Globus pallidus (tissue), 1 donor: ENCODE data around the gene MGA.

Source experiments
- DNase-seq: peaks from one replicate; pipeline ENCODE4 v3.0.0-alpha.2; 2015; ENCODE audit warnings: low spot score

The MGA gene

GRCh38 chr15:41660235-41661077 lies at the start of gene MGA:
Gene MGA (plus strand): TSS chr15:41660405.
- DNase-seq, result peak; percentile 81

DNA sequence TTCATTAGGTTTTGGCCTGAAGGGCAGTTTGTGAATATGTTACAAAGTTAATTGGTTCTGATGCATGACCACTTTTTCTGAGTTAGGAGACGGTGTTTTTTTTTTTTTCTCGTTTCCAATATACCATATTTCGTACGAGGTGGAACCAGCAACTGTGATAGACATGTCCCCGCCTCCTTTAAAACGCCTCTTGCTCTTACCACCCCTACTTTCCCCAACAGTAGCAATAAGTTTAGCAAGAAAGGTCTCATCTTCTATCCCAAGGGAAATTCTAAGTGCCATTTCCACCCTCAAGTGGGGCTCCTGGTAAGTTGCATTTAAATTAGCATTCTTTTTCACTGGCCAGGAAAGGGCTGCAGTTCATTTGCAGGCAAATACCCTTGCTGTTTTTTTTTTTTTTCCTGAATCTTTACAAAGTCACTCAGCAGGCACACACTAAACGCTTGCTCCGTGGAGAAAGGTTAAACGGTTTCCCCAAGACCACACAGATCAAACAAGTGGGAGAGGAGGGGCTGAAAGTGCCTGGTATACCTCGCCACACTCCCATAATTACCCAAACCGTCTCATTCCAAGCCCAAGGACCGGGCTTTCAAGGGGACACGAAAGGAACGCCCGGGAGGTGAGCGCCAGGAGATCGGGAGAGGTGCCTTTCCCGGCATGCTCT lies 39.5 kb upstream of the MGA start:
- DNase-seq, result peak; percentile 20

- peak; percentile 85 for DNase-seq
Measured at GRCh38 chr15:41621200-41622193, 38.7 kb upstream of the MGA start.

- DNase-seq, result no peak
Measured at GRCh38 chr15:41622901-41623300, 37.3 kb upstream of the MGA start.

DNA sequence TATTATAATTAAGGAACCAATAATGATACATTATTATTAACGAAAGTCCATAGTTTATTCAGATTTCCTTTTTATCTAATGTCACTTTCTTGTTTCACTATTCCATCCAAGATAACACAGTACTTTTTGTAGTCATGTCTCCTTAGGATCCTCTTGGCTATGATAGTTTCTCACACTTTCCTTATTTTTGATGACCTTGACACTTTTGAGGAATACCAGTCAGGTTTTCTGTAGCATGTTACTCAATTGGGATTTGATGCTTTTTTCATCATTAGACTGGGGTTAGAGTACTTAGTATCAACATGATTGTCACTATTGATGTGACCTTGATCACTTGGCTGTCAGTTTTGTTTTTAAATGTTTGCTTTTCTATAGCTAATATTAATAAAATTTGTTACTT lies 33.0 kb upstream of the MGA start:
- no peak for DNase-seq

DNA sequence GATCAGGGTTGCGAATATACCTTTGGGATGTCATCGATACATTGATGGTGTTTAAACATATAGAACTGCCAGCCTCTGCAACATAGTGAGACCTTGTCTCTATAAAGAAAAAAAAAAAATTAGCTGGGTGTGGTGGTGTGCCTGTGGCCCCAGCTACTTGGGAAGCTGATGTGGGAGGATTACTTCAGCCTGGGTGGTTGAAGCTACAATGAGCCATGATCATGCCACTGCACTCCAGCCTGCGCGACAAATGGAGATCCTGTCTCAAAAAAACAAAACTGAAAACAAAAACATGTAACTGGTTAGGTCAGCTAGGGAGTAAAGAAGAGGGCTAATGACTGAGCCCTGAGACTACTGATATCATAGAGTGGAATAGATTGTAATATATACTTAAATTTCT lies 30.7 kb upstream of the MGA start:
- DNase-seq, result no peak

DNA sequence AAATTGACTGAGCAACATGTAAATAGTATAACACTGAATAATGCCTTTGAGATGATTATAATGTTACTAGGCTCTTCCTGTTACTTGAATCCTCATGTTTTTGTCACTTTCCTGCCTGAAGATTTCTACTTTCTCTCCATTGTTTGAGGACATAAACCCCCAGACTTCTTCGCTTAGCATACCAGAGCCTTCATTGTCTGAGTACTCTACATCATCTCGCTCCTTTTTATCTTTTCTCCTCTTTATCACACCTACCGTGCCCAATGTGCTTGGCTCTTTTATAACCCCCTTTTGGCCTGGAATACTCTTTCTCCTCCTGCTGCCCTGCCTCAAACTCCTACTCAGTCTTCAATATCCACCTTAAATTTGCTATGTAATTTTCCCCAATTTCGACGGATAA lies 30.3 kb upstream of the MGA start:
- no peak for DNase-seq

- DNase-seq, result no peak
Measured at GRCh38 chr15:41630616-41631217, 29.5 kb upstream of the MGA start.

GRCh38 chr15:41631880-41632470 lies 28.2 kb upstream of the MGA start:
- no peak for DNase-seq

DNA sequence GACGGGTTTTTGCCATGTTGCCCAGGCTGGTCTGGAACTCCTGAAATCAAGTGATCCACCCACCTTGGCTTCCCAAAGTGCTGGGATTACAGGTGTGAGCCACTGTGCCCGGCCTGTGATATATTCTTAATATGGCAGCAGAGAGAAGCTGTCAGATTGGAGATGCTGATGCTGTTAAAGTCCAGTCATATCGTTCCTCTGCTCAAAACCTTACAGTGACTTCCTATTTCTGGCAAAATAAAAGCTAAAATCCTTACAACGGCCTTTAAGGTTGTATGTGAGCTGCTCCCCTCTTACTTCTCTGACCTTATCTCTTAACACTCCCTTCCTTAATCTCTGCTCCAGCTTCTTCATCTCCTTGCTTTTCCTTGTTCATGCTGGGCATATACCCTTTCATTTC lies 26.6 kb upstream of the MGA start:
- DNase-seq, result no peak

DNA sequence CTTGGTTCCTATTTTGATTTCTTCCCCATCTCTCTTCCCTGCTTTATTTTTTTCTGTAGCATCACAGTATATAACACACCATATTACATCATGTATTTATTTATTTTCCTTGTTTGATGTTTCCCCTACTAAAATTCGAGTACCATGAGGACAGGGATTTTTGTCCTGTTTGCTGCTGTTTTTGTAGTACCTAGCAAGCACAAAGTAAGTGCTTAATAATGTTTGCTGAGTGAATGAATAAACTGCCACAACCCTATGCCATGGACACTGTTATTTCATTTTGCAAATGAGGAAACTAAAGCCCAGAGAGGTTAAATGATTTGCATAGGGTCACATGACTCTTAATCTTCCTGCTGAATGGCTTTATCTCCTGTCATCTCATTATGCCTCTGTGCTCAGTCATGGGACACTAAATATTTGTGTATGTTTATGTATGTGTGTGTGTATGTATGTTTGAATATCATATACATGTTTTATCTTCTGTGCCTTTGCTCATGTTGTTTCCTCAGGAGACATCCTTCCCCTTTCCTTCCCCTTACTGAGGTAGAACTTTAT lies 26.1 kb upstream of the MGA start:
- DNase-seq, result no peak

DNA sequence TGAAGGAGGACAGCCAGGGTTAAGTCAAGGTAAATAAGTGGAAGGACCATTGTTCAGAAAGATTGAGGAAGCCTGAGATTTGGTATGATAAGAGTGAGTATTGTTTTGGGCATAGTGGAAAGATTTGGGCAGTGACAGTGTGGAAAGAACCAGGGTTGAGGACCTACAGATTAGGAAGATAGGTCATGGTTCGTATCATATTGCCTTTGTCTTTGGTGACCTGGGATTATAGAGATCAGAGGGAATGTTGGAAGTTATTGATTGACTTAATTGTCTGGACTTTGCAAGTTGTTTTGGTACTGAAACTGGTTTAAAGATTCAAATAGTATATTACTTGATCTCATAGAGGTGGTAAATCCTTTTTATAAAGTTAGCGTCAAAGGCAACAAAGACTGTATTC lies 23.1 kb upstream of the MGA start:
- DNase-seq, result no peak

DNA sequence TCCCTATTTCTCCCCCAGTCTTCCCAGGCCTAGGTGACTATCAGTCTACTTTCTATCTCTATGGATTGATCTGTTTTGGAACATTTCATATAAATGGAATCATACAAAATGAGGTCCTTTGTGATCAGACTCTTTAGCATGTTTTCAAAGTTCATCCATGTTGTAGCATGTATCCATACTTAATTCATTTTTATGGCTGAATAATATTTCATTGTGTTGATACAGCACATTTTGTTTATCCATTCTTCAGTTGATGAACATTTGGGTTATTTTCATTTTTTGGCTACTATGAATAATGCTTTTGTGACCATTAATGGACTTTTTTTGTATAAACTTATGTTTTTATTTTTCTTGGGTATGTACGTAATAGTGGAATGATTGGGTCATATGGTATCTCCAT lies 19.2 kb upstream of the MGA start:
- DNase-seq, result no peak

GRCh38 chr15:41647262-41647661 lies 12.9 kb upstream of the MGA start:
- DNase-seq, result no peak

GRCh38 chr15:41648097-41648496 lies 12.1 kb upstream of the MGA start:
- no peak for DNase-seq

DNA sequence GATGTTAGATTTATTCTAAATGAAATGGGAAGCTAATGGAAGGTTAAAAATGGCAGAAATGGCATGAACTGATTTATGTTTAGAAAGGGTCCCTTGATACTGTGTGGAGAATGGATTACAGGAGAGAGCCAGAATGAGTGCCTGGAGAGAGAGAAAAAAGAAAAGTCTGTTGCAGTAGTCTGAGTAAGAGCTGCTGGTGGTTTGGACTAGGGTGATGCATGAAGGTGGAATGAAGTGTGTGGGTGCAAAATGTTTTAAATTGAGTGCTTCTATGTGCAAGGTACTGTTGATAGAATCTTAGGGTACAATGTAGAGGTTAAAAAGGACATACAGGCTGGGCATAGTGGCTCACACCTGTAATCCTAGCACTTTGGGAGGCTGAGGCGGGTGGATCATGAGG lies 11.4 kb upstream of the MGA start:
- no peak for DNase-seq

GRCh38 chr15:41650806-41651205 lies 9.4 kb upstream of the MGA start:
- no peak for DNase-seq

DNA sequence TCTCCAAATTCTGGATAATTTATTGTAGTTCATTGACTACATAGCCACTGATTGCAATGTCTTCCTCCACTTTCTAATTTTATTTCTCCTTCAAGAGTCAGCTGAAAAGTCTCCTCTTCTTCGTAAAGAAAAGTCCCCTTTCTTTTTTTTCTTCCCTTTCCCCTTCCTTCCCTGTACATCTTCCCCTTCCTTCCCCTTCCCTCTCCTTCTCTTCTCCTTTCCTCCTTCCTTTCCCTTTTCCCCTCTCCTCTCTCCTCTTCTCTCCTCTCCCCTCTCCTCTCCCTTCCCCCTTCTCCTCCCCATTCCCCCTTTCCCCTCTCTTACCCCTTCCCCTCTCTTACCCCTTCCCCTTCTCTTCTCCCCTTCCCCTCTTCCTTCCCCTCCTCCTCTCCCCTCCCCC lies 8.8 kb upstream of the MGA start:
- DNase-seq, result no peak

- no peak for DNase-seq
Measured at GRCh38 chr15:41653760-41654159, 6.4 kb upstream of the MGA start.

GRCh38 chr15:41655716-41656115 lies 4.5 kb upstream of the MGA start:
- DNase-seq, result no peak

GRCh38 chr15:41656188-41656587 lies 4.0 kb upstream of the MGA start:
- DNase-seq, result no peak
